Activated CD8-positive, alpha-beta memory T cell treated with anti-CD3 and anti-CD28 coated beads for 24 hours (primary cell): Measurements from ENCODE around the gene SVOP.

Experiments
- DNase-seq: peaks from one replicate; pipeline ENCODE4 v3.0.0-alpha.2; 2020

The SVOP gene

DNA sequence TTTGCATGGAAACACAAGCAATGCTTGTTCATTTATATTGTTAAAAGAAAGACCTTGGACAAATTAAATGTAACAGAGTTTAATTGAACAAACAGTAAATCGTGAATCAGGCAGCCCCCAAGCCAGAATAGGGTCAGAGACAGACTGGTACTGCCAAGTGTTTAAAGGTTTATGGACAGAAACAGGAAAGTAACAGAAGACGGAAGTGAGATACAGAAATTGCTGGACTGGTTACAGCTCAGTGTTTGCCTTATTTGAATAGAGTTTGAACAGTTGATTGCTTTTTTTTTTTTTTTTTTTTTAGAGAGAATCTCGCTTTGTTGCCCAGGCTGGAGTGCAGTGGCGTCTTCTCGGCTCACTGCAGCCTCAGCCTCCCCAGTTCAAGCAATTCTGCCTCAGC is 90.7 kb downstream of the SVOP start:
- DNase-seq = no peak

DNA sequence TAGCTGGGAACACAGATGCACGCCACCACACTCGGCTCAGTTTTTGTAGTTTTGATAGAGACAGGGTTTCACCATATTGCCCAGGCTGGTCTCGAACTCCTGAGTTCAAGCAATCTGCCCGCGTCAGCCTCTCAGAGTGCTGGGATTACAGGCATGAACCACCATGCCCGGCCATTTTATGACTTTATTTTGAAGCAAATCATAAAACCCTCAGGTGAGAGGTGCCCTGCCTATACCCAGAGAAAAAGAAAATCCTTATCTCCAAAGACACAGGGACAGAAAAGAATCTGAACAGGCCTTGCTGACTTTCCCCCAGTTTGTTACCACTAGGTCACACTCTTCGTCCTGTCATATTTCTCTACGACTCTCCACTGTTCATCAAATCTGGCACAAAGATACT is 92.2 kb downstream of the SVOP start:
- DNase-seq = no peak

DNA sequence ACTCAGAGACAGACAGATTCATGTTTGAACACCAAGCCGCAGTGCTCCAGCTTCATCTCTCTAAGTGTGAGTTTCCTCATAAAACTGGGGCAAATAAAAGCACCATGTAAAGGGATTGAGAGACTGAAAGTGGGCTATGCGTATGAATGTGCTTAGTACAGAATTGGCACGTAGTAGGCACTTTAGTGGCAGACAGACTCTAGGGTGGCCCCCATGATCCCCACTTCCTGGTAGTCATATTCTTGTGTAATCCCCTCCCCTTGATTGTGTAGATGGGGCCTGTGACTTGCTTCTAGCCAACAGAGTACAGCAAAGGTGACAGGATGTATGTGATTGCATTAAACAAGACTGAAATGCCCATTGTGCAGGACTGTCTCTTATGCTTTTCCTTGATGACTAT is 98.0 kb downstream of the SVOP start:
- DNase-seq = no peak

DNA sequence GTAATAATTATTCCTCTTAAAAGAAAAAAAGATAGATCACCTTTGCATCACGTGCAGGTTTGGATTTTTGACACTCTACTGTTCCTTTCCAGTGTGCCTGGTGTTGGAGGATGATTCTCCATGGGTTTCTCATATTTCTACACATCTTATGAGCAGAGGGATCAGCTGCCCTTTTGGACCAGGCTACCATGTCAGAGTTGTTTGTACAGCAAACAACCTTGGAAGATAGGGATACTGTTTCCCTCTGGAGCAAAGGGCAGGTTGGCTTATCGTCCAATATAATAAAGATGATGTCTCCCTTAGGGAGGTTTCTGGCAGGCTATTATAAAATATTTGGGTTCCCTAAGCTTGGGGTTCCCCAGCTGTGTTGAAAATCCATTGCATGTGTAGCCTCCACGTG is 98.9 kb downstream of the SVOP start:
- no peak for DNase-seq

DNA sequence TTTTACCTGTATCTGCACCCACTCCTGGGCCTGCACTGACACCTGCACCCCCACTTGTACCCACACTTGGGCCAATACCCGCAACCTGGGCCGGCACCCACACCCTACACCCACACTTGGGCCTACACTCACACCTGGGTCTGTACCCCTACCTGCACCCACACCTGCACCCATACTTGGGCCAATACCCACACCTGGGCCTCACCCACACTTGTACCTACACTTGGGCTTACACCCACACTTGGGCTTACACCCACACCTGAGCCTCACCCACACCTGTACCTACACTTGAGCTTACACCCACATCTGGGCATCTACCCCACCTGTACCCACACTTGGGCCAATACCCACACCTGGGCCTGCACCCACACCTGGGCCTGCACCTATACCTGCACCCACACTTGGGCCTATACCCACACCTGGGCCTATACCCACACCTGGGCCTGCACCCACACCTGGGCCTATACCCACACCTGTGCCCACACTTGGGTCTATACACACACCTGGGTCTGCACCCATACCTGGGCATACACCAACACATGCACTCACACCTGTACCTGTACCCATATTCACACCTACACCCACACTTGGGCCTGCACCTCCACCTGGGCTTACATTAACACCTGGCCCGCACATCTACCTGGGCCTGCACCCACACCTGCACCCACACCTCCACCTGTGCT is 101.8 kb downstream of the SVOP start:
- no peak for DNase-seq

DNA sequence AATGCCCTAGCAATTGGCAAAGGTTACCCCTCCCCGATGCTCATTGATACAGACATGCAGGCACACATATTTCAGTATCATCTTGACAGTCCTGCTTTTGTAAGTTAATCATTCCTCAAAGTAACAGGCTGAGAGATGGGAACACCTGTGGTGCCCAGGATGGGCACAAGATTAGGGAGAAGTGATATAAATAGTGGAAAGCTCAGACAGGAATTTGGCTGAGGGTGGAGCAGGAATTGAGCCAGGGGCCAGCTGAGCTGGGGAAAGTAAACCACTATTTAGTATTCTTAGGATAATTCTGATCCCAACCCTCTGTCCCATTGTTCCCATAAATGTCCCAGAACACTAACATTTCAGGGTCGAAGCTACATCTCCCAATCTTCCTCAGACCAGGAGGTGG is 102.7 kb downstream of the SVOP start:
- no peak for DNase-seq

DNA sequence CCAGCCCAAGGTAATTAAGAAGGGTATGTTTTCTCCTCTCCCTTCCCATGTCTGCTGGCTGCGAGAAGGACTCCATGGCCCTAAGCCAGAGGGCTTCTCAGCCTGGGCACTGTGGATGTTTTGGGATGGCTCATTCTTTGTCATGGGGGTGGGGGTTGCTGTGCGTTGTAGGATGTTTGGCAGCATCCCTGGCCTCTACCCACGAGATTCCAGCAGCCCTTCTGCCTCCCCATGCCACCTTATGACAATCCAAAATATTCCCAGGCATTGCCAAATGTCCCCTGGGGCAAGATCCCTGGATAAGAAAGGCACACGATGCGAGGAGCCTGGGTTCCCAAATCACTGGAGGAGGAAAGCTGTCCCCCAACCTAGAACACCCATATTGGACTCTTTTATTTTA is 104.5 kb downstream of the SVOP start:
- DNase-seq = no peak

DNA sequence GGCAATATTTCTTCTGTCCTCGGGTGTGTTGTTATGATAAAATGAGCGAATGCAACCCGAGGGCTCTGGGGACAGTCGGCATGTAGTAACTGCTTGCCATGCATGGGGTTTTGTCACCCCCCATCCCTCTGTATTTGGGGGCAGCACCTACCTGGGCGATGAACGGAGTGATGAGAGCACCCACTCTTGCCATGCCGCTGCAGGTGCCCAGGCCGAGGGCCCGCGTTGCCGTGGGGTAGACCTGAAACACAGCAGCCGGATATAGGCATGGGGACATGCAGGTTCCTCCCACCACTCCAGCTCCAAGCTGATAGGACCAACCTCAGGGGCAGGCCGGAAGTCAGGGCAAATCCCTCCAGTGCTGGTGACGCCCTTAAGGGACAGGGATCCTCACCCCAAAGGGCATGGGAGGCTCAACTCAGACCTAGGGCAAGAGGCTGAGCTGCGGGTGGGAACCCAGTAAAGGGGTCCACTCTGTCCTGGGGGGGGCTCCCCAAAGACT is 105.2 kb downstream of the SVOP start:
- no peak for DNase-seq

DNA sequence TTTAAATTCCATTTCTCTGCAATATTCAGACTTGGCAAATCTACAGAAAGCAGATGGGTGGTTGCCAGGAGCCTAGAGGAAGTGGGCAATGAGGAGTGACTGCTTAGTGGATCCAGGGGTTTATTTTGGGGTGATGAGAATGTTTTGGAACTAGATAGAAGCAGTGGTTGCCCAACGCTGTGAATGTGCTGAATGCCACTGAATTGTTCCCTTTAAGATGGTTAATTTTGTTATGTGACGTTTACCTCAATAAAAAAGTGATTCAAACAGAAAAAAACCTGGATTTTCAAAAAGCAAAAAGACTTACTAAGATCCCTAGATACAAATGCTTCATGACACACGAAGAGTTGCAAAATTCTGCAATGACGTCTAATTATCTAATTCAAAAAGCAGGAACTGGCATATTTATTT is 106.7 kb downstream of the SVOP start:
- no peak for DNase-seq

DNA sequence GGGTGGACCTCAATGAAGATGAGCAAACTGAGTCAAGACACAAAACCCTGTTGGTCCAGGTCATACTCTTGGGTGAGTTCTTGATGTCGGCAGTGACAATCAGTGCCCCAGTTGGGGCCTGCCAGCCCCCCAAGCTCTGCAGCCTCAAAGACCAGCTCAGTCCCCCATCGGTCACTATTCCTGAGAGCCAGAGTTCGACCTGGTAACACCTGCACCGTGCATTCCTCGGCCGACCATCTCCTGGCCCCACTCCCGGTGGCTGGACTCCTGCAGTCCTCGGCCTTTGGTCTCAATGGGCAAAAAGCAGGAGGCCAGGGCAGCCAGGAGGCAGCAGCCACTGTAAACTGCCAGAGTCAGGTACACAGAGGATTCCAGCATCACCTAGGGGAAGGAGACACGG is 108.5 kb downstream of the SVOP start:
- no peak for DNase-seq

DNA sequence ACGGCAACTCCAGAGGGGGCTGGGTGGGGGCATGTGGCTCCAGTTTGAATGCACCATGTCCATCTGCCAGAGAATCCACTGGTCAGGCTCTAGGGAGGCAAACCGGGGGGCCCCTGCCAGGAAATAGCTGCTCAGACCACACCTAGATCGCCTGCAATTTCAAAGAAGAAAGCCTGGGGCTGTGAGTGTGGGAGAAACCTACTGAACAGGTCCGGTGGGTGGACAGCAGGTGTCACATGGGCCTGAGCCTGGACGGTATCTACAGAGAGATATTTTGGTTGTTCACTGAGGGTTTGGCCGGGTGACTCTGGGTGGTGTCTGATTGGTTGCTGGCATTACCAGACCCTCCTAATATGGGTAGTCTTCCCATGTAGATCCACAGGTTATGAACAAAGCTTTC is 109.0 kb downstream of the SVOP start:
- no peak for DNase-seq

DNA sequence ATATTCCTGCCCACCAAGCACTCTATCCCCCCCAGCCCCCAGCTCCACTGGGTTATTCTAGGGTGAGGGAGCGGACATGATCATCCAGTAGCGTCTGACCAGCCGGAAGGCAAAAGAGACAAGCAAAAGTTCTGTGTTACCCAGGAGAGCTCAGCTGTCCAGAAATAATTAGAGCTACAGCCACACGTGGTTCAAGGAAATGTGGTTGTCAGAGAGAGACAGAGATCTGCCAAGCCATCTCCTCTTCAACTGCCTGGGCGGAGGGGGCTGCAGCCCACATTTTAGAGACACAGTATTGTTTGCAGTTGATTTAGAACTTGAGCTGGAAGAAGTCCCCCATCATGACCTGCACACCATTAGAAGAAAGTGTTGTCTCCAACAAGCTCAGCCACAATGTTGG is 110.5 kb downstream of the SVOP start:
- DNase-seq = no peak

DNA sequence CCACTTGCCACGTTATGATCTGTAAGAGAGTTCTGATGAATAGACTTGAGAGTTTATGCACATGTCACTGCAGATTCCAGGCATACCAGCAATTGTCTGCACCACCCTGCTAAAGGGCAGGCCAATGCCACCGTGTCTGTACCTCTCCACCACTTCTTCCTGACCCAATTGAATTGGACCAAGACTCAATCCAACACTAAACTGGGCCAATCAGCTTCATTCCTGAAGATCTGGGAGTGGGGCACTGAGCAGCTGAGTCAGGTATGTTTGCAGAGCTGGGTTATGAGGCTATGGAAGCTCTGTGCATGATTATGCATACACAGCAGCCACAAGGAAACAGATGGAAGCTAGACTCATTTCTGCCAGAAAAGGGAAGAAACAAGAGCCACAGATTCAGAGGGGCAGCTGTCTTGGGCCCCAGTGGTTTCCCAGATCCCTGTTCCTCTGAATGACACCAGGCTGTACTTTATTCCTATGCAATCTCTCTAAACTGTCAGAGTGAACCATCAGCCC is 113.0 kb downstream of the SVOP start:
- DNase-seq = no peak

DNA sequence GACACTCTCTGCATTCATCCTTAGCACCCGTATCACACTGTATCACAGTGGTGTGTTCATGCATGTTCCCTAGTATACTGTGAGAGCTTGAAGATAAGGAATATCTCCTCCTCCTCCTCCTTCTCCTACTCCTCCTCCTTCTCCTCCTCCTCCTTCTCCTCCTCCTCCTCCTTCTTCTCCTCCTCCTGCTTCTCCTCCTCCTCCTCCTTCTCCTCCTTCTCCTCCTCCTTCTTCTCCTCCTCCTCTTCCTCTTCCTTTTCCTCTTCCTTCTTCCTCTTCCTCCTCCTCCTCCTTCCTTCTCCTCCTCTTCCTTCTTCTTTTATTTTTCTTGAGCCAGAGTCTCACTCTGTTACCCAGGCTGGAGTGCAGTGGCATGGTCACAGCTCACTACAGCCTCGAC is 113.9 kb downstream of the SVOP start:
- DNase-seq = no peak

DNA sequence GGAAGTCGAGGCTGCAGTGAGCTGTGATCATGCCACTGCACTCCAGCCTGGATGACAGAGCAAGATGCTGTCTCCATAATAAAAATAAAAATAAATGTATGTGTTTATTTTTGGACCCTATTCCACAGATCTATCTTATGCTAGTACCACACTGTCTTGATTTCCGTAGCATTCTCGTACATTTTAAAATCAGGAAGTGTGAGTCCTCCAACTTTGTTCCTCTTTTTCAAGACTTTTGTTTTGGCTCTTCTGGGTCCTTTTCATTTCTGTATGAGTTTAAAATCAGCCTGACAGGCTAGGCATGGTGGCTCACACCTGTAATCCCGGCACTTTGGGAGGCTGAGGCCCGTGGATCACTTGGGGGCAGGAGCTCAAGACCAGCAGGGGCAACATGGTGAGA is 115.1 kb downstream of the SVOP start:
- no peak for DNase-seq

DNA sequence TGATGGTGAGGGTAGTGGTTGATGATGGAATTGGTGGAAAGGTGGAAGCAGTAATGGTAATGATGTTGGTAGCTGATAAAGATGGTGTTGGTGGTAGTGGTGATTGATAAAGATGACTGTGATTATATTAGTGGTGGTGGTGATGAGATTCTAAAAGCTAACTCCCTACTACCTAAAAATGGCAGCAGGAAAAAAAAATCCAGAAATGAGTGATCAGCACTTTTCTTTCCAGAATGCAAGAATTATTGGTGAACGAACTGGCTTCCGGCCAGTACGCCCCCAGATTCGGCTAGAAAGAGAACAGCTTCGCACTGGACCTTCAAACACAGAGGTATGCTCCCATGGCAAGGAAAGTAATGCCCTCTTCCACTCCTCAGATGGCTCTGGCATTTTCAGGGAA is 121.7 kb downstream of the SVOP start:
- DNase-seq = no peak

DNA sequence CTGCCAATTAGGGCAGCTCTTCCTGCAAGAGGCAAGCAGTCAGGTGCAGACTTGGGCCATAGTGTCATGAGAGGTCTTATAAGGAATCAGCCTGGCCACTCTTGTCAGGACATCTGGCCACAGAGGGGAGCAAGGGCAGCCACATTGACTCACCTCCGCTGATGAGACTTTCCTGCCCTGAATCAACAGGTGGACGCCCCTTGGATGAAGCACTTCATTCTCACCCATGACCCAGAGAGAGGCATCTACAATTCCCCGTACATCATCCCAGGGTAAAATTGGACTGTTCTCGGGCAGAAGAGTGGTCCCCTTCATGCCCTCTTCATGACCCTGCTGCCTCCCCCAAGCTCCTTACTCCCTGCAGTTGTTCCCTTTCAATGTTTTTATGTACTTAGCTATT is 124.1 kb downstream of the SVOP start:
- DNase-seq = no peak

DNA sequence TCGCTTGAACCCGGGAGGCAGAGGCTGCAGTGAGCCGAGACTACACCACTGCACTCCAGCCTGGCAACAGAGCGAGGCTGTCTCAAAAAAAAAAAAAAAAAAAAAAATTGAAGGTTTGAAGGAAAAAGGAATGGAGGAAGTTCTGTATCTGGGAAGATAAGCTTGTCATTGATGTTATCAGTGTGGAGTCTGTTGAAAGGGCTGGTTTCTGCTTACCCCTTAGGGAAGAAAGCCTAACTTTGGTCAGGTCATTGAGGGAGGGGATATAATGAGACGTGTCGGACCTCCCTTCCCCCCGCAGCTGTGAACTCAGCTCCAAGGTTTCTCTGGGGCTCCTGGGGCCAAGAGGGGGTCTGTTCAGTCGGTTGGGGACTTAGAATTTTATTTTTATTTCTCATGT is 124.5 kb downstream of the SVOP start:
- no peak for DNase-seq

DNA sequence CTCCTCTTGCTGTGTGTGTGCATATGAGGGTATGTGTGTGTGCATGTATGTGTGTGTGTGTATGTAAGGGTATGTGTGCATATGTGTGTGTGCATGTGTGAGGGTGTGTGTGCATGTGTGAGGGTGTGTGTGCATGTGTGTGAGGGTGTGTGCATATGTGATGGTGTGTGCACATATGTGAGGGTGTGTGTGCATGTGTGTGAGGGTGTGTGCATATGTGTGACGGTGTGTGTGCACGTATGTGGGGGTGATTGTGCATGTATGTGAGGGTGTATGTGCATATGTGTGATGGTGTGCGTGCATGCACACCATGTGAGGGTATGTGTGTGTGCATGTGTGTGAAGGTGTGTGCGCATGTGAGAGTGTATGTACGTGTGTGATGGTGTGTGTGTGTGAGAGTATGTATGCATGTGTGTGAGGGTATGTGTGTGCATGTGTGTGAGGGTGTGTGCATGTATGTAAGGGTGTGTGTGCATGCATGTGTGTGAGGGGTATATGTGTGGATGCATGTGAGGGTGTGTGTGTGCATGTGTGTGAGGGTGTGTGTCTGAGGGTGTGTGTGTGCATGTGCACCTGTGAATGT is 125.6 kb downstream of the SVOP start:
- no peak for DNase-seq

DNA sequence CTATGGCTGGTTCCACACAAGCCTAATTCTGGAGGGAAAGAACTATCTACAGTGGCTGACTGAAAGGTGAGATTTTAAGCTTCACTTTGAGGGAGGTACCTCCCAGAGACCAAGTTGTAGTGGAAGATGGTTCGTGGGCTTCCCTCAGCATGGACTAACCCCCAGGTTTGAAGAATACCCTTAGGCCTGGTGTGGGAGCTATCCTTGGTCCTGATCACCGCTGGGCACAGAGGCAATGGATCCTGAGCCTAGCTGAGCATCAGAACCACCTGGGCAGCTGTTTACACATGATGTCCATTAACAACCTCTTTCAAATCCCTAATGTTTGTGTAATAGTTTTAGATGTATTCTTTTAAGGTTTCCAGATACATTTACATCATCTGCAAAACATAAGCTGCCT is 130.7 kb downstream of the SVOP start:
- no peak for DNase-seq

DNA sequence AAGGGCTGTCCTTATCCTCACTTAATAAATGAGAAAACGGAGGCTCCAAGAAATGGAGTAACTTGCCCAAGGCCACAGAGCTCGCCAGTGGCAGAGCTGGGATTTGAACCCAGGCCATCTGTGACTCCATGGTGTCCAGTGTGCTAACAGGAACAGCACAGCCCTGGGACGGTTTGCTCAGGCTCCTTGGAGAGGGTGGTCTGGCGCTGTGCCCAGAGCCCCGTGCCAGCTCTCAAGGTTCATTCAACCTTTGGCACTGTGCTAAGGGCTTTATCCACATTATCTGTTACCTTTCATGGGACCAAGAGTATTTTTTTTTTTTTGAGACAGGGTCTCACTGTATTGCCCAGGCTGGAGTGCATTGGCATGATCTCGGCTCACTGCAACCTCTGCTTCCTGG is 132.8 kb downstream of the SVOP start:
- no peak for DNase-seq

DNA sequence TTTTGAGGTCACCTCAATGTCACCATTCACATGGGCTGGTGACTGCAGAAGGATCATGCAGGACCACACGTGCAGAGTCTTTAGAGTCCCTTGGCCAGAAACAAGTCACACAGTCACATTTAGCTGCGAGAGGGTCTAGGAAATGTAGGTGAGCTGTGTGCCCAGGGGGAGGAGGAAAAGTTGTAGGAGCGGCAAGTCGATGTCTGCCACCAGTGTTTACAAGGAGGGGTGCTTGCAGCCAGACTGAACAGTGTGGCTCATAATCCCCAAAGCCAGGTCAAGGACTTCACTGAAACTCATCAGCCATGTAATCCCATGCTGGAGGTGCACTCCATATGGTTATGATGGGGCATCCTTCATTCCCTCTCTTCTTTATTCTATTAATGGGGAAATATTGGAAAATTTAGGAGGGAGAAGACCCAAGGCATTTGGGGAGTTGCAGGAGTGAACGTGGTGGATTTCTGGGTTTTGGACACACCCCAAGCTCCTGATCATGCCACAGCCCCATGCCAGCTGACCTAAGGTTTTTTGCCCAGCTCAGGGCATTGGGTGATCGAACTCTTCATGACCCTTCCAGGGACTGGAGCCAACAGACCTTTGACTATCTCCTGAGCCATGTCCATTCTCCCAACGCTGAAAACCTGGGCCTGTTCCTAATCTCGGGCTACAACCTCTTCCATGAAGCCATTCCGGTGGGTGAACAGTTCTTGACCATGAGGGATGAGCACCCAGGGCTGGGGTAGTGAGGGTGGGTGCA is 133.8 kb downstream of the SVOP start:
- no peak for DNase-seq

DNA sequence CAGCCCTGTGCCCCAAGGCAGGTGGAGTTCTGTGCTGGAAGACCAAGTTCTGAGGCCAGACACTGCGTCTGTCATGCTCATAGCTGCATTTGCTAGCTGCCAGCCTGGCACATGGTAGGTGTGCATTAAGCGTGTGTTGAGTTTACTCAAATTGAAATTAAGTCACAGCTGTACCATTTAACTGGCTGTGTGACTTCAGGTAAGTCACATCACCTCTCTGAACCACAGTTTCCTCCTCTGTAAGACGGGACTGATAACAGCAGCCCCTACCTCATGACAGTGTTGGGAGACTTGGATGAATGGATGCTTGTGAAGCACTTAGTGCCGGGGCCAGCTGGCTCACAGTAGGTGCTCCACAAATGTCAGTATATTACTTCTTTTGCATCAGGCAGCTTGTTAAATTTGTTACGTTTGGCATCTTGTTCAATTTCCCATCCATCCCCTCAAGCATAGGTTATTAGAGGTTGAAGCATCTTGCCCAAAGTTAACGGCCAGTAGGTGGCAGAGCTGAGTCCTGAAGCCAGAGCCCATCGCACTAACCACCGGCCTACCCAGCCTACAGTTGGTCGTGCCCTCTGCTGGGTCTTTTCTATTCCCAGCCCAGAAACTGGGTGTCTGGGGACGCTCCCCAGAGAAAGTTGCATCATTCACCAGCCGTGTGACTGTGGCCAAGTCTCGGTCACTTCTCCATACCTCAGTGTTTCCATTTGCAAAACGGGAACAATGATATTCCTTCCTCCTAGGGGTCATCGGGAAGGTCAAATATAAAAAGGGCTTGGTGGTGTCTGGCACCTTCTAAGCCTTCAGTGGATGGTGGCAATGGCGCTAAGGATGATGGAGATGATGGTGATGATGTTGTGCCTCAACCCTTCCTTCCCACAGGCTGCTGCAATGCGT is 136.5 kb downstream of the SVOP start:
- peak; percentile 84 for DNase-seq
